ENCODE data around the gene IDI2. TPM values are rescaled to one million over a fixed set of nuclear protein-coding genes. Genes with fewer than 3 reads are reported as not detected.

Gene IDI2
- total RNA-seq, 1 experiment from 2014 or later = not detected

DNA sequence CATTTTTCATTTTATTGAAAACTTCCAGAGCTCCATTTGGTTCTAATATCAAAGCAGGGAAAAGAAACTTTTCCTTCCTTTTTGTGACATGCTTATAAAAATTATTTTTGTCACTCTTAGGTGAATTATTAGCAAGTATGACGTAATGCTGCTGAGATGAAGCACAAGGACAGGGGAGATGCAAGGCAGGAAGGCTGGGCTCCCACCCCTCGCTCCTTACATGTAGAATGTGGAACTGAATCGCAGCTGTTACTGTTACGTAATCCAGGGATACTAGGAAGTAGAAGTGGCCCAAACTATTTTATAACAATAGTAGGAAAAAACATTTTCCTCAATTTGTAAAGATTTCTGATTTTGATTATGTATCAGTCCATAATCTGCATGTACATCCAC, 54.5 kb downstream of the IDI2 start:
- Histone ChIP-seq H3K36me3 (ENCODE audit: control insufficient read depth in 1 of 2, insufficient read depth in 2 of 2, low read length in 2 of 2) (no peaks in the 10 kb centered on the region), H3K9me2 (ENCODE audit: insufficient read depth) (no peaks in the 10 kb centered on the region), H3K9ac (ENCODE audit: low read length) (no peak overlapping the region), H4K20me1 (ENCODE audit: insufficient read depth) (no peaks in the 10 kb centered on the region), H3K9me3 (ENCODE audit: control insufficient read depth in 1 of 2, insufficient read depth in 1 of 2, low read depth in 1 of 2, low read length in 2 of 2) (no peaks in the 10 kb centered on the region), H2AFZ (ENCODE audit: low read depth, low read length, poor library complexity, severe bottlenecking) (no peak overlapping the region), H3K4me2 (ENCODE audit: low read length) (no peak overlapping the region), H3K27me3 (ENCODE audit: insufficient read depth, low read length) (no peaks in the 10 kb centered on the region; the same call in 1 of the 2 replicates), H3K79me2 (ENCODE audit: insufficient read depth, low read length) (no peaks in the 10 kb centered on the region), H3K27ac (ENCODE audit: low read depth, low read length) (no peak overlapping the region), H3K4me1 (ENCODE audit: control insufficient read depth in 1 of 2, insufficient read depth in 2 of 2, low read length in 2 of 2) (no peaks in the 10 kb centered on the region), H3K4me3 (replicated peaks in 1 of 2; ENCODE audit: low read depth in 1 of 2, low read length in 2 of 2) (no peak overlapping the region)
- intact Hi-C loops (cut with micrococcal nuclease) = no loop called here
- DNase-seq (ENCODE audit: low read depth, low spot score) (no peak), ATAC-seq (no peak)
- ChIA-PET CTCF (no interaction called here), POLR2A (no interaction called here), RAD21 (ENCODE audit: low non-redundant PET in 1 of 2, low total read pairs in 2 of 2, uncharacterized antibody in 2 of 2, unreplicated experiment in 2 of 2) (no interaction called here)
- no peak for TF ChIP-seq POLR2AphosphoS5 (IDR thresholded peaks at IDR 0.05; ENCODE audit: low read depth, low read length)
- no peak for TF ChIP-seq ZFX (IDR thresholded peaks at IDR 0.05)
- no peak for TF ChIP-seq FOSL1 (IDR thresholded peaks at IDR 0.05; ENCODE audit: low read depth)
- TF ChIP-seq SP1 (IDR thresholded peaks at IDR 0.05; ENCODE audit: low read depth) = no peak
- no peak for TF ChIP-seq YY1 (IDR thresholded peaks at IDR 0.05; ENCODE audit: extremely low read depth, insufficient replicate concordance, low read depth, low read length)
- TF ChIP-seq, protein P1, sequence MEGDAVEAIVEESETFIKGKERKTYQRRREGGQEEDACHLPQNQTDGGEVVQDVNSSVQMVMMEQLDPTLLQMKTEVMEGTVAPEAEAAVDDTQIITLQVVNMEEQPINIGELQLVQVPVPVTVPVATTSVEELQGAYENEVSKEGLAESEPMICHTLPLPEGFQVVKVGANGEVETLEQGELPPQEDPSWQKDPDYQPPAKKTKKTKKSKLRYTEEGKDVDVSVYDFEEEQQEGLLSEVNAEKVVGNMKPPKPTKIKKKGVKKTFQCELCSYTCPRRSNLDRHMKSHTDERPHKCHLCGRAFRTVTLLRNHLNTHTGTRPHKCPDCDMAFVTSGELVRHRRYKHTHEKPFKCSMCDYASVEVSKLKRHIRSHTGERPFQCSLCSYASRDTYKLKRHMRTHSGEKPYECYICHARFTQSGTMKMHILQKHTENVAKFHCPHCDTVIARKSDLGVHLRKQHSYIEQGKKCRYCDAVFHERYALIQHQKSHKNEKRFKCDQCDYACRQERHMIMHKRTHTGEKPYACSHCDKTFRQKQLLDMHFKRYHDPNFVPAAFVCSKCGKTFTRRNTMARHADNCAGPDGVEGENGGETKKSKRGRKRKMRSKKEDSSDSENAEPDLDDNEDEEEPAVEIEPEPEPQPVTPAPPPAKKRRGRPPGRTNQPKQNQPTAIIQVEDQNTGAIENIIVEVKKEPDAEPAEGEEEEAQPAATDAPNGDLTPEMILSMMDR (IDR thresholded peaks at IDR 0.05 in 2 of 3, conservative IDR thresholded peaks at IDR 0.05 in 1 of 3; ENCODE audit: borderline replicate concordance in 1 of 3, insufficient read depth in 1 of 3, low read depth in 2 of 3, low read length in 2 of 3) = no peak
- no peak for TF ChIP-seq ELF1 (IDR thresholded peaks at IDR 0.05; ENCODE audit: borderline replicate concordance, low read depth)
- TF ChIP-seq SRF (IDR thresholded peaks at IDR 0.05; ENCODE audit: low read depth) = no peak
- TF ChIP-seq, protein P2, sequence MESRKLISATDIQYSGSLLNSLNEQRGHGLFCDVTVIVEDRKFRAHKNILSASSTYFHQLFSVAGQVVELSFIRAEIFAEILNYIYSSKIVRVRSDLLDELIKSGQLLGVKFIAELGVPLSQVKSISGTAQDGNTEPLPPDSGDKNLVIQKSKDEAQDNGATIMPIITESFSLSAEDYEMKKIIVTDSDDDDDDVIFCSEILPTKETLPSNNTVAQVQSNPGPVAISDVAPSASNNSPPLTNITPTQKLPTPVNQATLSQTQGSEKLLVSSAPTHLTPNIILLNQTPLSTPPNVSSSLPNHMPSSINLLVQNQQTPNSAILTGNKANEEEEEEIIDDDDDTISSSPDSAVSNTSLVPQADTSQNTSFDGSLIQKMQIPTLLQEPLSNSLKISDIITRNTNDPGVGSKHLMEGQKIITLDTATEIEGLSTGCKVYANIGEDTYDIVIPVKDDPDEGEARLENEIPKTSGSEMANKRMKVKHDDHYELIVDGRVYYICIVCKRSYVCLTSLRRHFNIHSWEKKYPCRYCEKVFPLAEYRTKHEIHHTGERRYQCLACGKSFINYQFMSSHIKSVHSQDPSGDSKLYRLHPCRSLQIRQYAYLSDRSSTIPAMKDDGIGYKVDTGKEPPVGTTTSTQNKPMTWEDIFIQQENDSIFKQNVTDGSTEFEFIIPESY (IDR thresholded peaks at IDR 0.05; ENCODE audit: extremely low read depth, insufficient replicate concordance, low read length) = no peak
- no peak for TF ChIP-seq RAD21 (IDR thresholded peaks at IDR 0.05; ENCODE audit: low read depth)
- no peak for TF ChIP-seq SIN3A (IDR thresholded peaks at IDR 0.05; ENCODE audit: low read depth)
- TF ChIP-seq EZH2phosphoT487 (IDR thresholded peaks at IDR 0.05; ENCODE audit: borderline replicate concordance) = no peak
- no peak for TF ChIP-seq ZNF274 (IDR thresholded peaks at IDR 0.05; ENCODE audit: low read depth, low read length)
- no peak for TF ChIP-seq CBX3 (IDR thresholded peaks at IDR 0.05; ENCODE audit: low read depth)
- no peak for TF ChIP-seq JUND (IDR thresholded peaks at IDR 0.05)
- TF ChIP-seq, protein P3, sequence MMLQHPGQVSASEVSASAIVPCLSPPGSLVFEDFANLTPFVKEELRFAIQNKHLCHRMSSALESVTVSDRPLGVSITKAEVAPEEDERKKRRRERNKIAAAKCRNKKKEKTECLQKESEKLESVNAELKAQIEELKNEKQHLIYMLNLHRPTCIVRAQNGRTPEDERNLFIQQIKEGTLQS (IDR thresholded peaks at IDR 0.05) = no peak
- TF ChIP-seq TCF7L2 (IDR thresholded peaks at IDR 0.05; ENCODE audit: borderline replicate concordance, extremely low read depth, insufficient read depth, insufficient read length) = no peak
- TF ChIP-seq, protein P4, sequence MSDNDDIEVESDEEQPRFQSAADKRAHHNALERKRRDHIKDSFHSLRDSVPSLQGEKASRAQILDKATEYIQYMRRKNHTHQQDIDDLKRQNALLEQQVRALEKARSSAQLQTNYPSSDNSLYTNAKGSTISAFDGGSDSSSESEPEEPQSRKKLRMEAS (IDR thresholded peaks at IDR 0.05) = no peak
- TF ChIP-seq CEBPB (IDR thresholded peaks at IDR 0.05; ENCODE audit: low read depth) = no peak
- no TSS peak for BruUV-seq (replicated peaks)
